Measurements from ENCODE around the gene CSNK1E.
A peak's percentile ranks its signal among the peaks of the same experiment; 100 is the strongest.

Gene CSNK1E

GRCh38 chr22:38247713-38248112, 69.5 kb downstream of the CSNK1E start:
- Histone ChIP-seq H3K4me1 (ENCODE audit: control insufficient read depth, low read length) (peaks cover 23% of the 10 kb centered on the region), H3K36me3 (ENCODE audit: control insufficient read depth, low read length) (no peaks in the 10 kb centered on the region), H3K27me3 (ENCODE audit: control insufficient read depth, low read length) (no peaks in the 10 kb centered on the region), H4K20me1 (ENCODE audit: control insufficient read depth, insufficient read depth, low read depth, low read length) (no peaks in the 10 kb centered on the region), H3K4me3 (ENCODE audit: low read length) (no peak overlapping the region), H3F3A (ENCODE audit: control insufficient read depth, insufficient read depth) (no peaks in the 10 kb centered on the region), H3K9me3 (ENCODE audit: control insufficient read depth, insufficient read depth, low read length) (no peaks in the 10 kb centered on the region), H3K79me2 (ENCODE audit: control insufficient read depth, low read length) (no peaks in the 10 kb centered on the region), H3K27ac (ENCODE audit: low read depth, low read length) (no peak overlapping the region), H3K4me2 (ENCODE audit: low read length) (no peak overlapping the region), H3K9me2 (replicated peaks; ENCODE audit: control insufficient read depth, low read length) (no peaks in the 10 kb centered on the region)
- TF ChIP-seq CTCF (IDR thresholded peaks at IDR 0.05; ENCODE audit: low read depth, low read length, poor library complexity, severe bottlenecking) (no peak), EZH2phosphoT487 (IDR thresholded peaks at IDR 0.05; ENCODE audit: borderline replicate concordance, low read length) (no peak)

GRCh38 chr22:38246692-38247091, 70.5 kb downstream of the CSNK1E start:
- no peaks in the 10 kb centered on the region for H3K79me2 ChIP-seq (ENCODE audit: control insufficient read depth, low read length)
- peaks cover 23% of the 10 kb centered on the region for H3K4me1 ChIP-seq (ENCODE audit: control insufficient read depth, low read length)
- no peaks in the 10 kb centered on the region for H3K9me2 ChIP-seq (replicated peaks; ENCODE audit: control insufficient read depth, low read length)
- H4K20me1 ChIP-seq (ENCODE audit: control insufficient read depth, insufficient read depth, low read depth, low read length): no peaks in the 10 kb centered on the region
- no peaks in the 10 kb centered on the region for H3K9me3 ChIP-seq (ENCODE audit: control insufficient read depth, insufficient read depth, low read length)
- H3K27ac ChIP-seq (ENCODE audit: low read depth, low read length): no peak overlapping the region
- H3K27me3 ChIP-seq (ENCODE audit: control insufficient read depth, low read length): no peaks in the 10 kb centered on the region
- no peak for TF ChIP-seq CTCF (IDR thresholded peaks at IDR 0.05; ENCODE audit: low read depth, low read length, poor library complexity, severe bottlenecking)
- TF ChIP-seq EZH2phosphoT487 (IDR thresholded peaks at IDR 0.05; ENCODE audit: borderline replicate concordance, low read length): no peak
- H3K4me2 ChIP-seq (ENCODE audit: low read length): peak overlapping the region; percentile 18; the same call in 1 of the 2 replicates
- H3F3A ChIP-seq (ENCODE audit: control insufficient read depth, insufficient read depth): no peaks in the 10 kb centered on the region
- H3K4me3 ChIP-seq (ENCODE audit: low read length): no peak overlapping the region
- H3K36me3 ChIP-seq (ENCODE audit: control insufficient read depth, low read length): no peaks in the 10 kb centered on the region

- peak overlapping the region; percentile 18; the same call in 1 of the 2 replicates for H3K4me2 ChIP-seq (ENCODE audit: low read length)
- no peak for TF ChIP-seq CTCF (IDR thresholded peaks at IDR 0.05; ENCODE audit: low read depth, low read length, poor library complexity, severe bottlenecking)
- TF ChIP-seq EZH2phosphoT487 (IDR thresholded peaks at IDR 0.05; ENCODE audit: borderline replicate concordance, low read length): no peak
- no peaks in the 10 kb centered on the region for H3K9me3 ChIP-seq (ENCODE audit: control insufficient read depth, insufficient read depth, low read length)
- H3K79me2 ChIP-seq (ENCODE audit: control insufficient read depth, low read length): no peaks in the 10 kb centered on the region
- no peaks in the 10 kb centered on the region for H3K36me3 ChIP-seq (ENCODE audit: control insufficient read depth, low read length)
- no peaks in the 10 kb centered on the region for H4K20me1 ChIP-seq (ENCODE audit: control insufficient read depth, insufficient read depth, low read depth, low read length)
- H3K27ac ChIP-seq (ENCODE audit: low read depth, low read length): no peak overlapping the region
- peaks cover 23% of the 10 kb centered on the region for H3K4me1 ChIP-seq (ENCODE audit: control insufficient read depth, low read length)
- no peaks in the 10 kb centered on the region for H3K9me2 ChIP-seq (replicated peaks; ENCODE audit: control insufficient read depth, low read length)
- no peak overlapping the region for H3K4me3 ChIP-seq (ENCODE audit: low read length)
- H3F3A ChIP-seq (ENCODE audit: control insufficient read depth, insufficient read depth): no peaks in the 10 kb centered on the region
- no peaks in the 10 kb centered on the region for H3K27me3 ChIP-seq (ENCODE audit: control insufficient read depth, low read length)
Measured at GRCh38 chr22:38246046-38246658, 71.1 kb downstream of the CSNK1E start.
